Calu3 (cell line): ENCODE measurements around the gene AK5. TPM values are rescaled to one million over a fixed set of nuclear protein-coding genes. Genes with fewer than 3 reads are reported as not detected.

Experiments
- BruUV-seq: library from RNA; stranded (reverse); fragments of 400-500 nt; replicated peaks from 2 replicates; lab custom pipeline; 2021; lab: Mats Ljungman, UMichigan
- CTCF ChIA-PET: fragments of 300-600 bp; sonication (Branson Sonifier 250); formaldehyde crosslinking; loops from one replicate; lab custom pipeline; 2022; ENCODE audit warnings: antibody characterized with exemption; lab: Charles Lee
- DNase-seq: peaks from one replicate; pipeline ENCODE4 v3.0.0; 2022
- H3K27ac Mint-ChIP-seq: one replicate; pipeline ENCODE4 v1.8.0; 2022; ENCODE audit warnings: mixed read lengths; ENCODE audit not compliant: unreplicated experiment
- H3K27me3 Mint-ChIP-seq: one replicate; pipeline ENCODE4 v1.8.0; 2022; ENCODE audit warnings: mixed read lengths; ENCODE audit not compliant: unreplicated experiment
- H3K36me3 Mint-ChIP-seq: one replicate; pipeline ENCODE4 v1.8.0; 2022; ENCODE audit warnings: mild to moderate bottlenecking, moderate library complexity, mixed read lengths; ENCODE audit not compliant: insufficient read depth, unreplicated experiment
- H3K4me1 Mint-ChIP-seq: one replicate; pipeline ENCODE4 v1.8.0; 2022; ENCODE audit warnings: mild to moderate bottlenecking, low read depth, mixed read lengths; ENCODE audit not compliant: unreplicated experiment
- H3K4me3 Mint-ChIP-seq: one replicate; pipeline ENCODE4 v1.8.0; 2022; ENCODE audit warnings: mild to moderate bottlenecking, low read depth, moderate library complexity, mixed read lengths; ENCODE audit not compliant: unreplicated experiment
- H3K9me3 Mint-ChIP-seq: one replicate; pipeline ENCODE4 v1.8.0; 2022; ENCODE audit warnings: low read depth, mixed read lengths; ENCODE audit not compliant: unreplicated experiment
- intact Hi-C: fragments of 100-400 bp; cut with micrococcal nuclease; formaldehyde crosslinking; loops from one replicate; pipeline ENCODE4 v1.10.0; 2022; ENCODE audit not compliant: unreplicated experiment
- total RNA-seq: library from RNA; stranded (reverse); gene quantifications from 2 replicates; pipeline ENCODE4 v1.2.3, GENCODE V29; 2022
- TF ChIP-seq, protein P1 (sequence below): fragments of 200-600 bp; IDR thresholded peaks from one replicate; pipeline ENCODE4 v1.8.0; 2022; ENCODE audit warnings: antibody characterized with exemption; ENCODE audit not compliant: unreplicated experiment

AK5 gene
- total RNA-seq, 1 experiment from 2014 or later, result not detected

DNA sequence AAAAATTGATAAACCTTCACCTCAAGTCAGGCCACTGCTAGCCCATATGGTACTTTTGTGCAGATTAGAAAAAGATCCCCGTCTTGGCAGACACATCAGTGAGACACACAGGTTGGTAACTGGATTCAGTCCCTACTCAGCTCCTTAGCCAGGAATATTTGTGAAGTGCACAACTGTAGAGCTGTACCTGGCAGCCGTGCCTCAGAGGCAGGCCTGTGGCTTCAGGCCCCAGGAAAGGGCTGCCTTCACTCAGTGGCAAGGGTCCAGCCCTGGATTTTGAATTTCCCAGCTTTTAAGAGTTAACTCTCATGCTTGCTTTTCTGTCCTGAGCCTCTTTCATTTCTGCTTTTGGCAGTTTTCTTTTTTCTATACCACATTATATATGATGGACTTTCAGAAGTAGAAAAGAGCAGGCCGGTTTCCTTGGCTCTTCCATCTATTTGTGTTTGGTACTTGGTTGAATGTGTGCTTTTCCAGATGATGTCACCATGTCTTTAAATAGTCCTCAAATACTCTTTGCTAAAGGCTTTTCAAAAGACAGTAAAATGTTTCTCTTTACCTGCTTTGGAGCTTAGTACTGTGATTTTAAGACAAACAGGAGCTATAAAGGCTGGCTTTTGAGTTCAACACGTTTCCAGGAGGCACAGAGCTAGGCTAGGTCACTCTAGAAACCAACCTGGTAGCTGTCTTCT is 186.6 kb downstream of the AK5 start:
- TF ChIP-seq, protein P1, sequence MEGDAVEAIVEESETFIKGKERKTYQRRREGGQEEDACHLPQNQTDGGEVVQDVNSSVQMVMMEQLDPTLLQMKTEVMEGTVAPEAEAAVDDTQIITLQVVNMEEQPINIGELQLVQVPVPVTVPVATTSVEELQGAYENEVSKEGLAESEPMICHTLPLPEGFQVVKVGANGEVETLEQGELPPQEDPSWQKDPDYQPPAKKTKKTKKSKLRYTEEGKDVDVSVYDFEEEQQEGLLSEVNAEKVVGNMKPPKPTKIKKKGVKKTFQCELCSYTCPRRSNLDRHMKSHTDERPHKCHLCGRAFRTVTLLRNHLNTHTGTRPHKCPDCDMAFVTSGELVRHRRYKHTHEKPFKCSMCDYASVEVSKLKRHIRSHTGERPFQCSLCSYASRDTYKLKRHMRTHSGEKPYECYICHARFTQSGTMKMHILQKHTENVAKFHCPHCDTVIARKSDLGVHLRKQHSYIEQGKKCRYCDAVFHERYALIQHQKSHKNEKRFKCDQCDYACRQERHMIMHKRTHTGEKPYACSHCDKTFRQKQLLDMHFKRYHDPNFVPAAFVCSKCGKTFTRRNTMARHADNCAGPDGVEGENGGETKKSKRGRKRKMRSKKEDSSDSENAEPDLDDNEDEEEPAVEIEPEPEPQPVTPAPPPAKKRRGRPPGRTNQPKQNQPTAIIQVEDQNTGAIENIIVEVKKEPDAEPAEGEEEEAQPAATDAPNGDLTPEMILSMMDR, result no peak
- Mint-ChIP-seq H3K36me3 (no peaks in the 10 kb centered on the region), H3K27ac (no peak overlapping the region), H3K9me3 (no peaks in the 10 kb centered on the region), H3K4me3 (no peak overlapping the region), H3K4me1 (no peaks in the 10 kb centered on the region), H3K27me3 (peaks cover 19% of the 10 kb centered on the region)
- DNase-seq, result no peak
- intact Hi-C loops, result no loop called here
- CTCF ChIA-PET, result no interaction called here
- no TSS peak for BruUV-seq

DNA sequence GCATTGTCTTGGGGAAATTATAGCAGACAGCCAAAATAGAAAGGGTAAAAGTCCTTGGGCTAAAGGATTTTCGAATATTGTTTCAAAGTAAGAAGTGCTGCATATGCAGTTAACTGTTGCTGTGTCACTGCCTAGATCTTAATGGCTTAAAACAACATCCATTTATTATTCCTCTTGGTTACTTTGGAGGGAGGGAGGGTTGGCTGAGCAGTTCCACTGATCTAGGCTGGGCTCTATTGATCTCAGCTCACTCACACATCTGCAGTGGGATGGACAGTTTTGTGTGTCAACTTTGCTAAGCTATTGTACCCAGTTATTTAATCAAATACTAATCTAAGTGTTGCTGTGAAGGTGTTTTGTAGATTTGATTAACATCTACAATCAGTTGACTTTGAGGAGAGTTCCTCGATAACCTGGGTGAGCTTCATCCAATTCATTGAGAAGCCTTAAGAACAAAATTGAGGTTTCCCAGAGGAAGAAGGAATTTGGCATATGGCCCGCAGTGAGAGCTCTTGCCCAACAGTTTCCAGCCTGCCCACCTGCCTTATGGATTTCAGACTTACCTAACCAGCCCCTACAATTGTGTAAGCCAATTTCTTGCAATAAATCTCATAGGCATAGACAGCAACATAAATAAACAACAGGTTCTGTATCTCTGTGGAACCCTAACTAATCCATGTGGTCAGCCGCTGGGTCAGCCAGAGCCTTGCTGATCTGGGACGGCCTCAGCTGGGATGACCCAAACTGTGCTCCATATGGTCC is 187.3 kb downstream of the AK5 start:
- CTCF ChIA-PET, result no interaction called here
- Mint-ChIP-seq H3K27ac (no peak overlapping the region), H3K4me3 (no peak overlapping the region), H3K36me3 (no peaks in the 10 kb centered on the region), H3K9me3 (no peaks in the 10 kb centered on the region), H3K4me1 (no peaks in the 10 kb centered on the region), H3K27me3 (peaks cover 26% of the 10 kb centered on the region)
- no TSS peak for BruUV-seq
- no peak for DNase-seq
- intact Hi-C loops, result no loop called here
- TF ChIP-seq, protein P1, result no peak

DNA sequence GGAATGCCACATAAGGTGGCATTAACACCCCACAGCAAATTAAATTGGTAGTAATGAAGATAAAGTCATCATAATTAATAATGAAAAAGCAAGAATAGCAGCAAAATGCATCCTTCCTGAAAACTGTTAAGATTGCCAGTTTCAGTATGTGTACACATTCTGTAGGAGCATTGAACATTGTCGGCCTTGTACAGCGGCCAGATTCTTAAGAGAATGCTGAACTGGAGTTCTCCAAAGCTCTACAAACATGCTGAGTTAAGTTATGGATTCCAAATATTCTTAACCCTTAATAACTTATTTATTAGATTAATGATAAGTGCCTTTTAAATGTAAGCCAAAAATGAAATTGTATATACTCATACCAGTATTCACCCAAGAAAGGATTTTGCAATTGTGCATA is 189.9 kb downstream of the AK5 start:
- TF ChIP-seq, protein P1, result no peak
- BruUV-seq, result no TSS peak
- Mint-ChIP-seq H3K27me3 (peaks cover 15% of the 10 kb centered on the region), H3K9me3 (no peaks in the 10 kb centered on the region), H3K4me3 (no peak overlapping the region), H3K4me1 (no peaks in the 10 kb centered on the region), H3K27ac (no peak overlapping the region), H3K36me3 (no peaks in the 10 kb centered on the region)
- CTCF ChIA-PET, result no interaction called here
- intact Hi-C loops, result no loop called here
- no peak for DNase-seq

DNA sequence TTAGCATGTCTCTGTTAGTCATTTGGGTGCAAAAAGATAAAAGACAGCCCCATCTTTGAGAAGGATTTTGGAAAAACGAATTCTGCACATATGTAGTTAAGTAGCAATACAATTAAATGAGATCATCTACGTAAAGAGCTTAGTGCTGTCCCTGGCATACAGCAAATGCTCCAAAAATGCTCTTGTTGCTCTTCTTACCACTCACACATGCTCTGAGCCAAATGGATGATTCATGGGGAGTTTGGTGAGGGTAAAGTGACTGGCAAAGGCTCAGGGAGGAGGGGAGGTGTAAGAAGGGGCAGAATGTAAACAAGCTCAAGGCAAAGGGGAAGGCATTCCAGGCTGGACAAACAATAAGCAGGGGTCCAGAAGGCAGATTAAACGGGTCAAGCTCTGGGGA is 191.9 kb downstream of the AK5 start:
- DNase-seq, result no peak
- no peak overlapping the region for H3K27ac Mint-ChIP-seq
- no peak overlapping the region for H3K4me3 Mint-ChIP-seq
- H3K36me3 Mint-ChIP-seq, result no peaks in the 10 kb centered on the region
- TF ChIP-seq, protein P1, result no peak
- peaks cover 14% of the 10 kb centered on the region for H3K27me3 Mint-ChIP-seq
- CTCF ChIA-PET, result no interaction called here
- no TSS peak for BruUV-seq
- H3K4me1 Mint-ChIP-seq, result no peaks in the 10 kb centered on the region
- intact Hi-C loops, result no loop called here
- no peaks in the 10 kb centered on the region for H3K9me3 Mint-ChIP-seq
